GM19099 (cell line): ENCODE data around the gene TMEM125.

Source experiments
- POLR2A ChIP-seq: IDR thresholded peaks from 3 replicates; pipeline ENCODE4 v1.6.1; 2011; ENCODE audit warnings: low read depth; ENCODE audit not compliant: insufficient read length; ENCODE audit errors: extremely low read depth

The TMEM125 gene

DNA sequence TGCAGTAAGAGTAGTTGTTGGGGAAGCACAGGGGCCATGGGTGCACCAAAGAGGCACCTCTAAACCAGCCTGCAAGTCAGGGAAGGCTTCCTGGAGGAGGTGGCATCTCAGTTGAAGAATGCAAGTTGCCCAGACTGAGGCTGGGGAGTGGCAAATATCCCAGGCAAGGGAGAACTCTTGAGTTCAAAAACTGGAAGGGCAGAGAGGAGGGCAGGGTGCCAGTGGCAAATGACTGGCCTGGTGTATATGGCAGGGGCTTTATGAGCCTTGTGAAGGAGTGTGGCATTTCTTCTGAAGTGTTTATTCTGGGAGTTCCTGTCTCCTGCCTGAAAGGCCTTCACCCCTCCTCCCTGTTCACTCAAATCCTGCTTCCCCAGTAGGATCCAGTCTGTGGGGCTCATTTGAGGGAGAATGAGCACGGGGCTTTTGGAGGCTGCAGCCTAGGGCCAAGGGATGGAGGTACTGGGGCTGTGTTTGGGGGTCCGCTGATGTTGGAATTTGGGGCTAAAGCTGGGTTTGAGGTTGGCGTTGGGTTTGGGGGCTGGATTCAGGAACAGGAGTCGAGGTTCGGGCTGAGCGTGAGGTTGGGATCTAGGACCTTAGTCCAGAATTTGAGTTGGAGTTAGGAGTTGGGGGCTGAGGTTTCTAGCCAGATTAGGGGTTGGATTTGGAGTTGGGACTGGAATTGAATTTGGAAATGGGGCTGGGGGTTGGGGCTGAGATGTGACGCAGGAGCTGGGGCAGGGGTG is at the start of gene TMEM125:
TSS of gene TMEM125 (plus strand) at position 357 of the 749 bp plus-strand sequence. CDS start 2,740 bp downstream, outside the sequence.
- TF ChIP-seq POLR2A: no peak

DNA sequence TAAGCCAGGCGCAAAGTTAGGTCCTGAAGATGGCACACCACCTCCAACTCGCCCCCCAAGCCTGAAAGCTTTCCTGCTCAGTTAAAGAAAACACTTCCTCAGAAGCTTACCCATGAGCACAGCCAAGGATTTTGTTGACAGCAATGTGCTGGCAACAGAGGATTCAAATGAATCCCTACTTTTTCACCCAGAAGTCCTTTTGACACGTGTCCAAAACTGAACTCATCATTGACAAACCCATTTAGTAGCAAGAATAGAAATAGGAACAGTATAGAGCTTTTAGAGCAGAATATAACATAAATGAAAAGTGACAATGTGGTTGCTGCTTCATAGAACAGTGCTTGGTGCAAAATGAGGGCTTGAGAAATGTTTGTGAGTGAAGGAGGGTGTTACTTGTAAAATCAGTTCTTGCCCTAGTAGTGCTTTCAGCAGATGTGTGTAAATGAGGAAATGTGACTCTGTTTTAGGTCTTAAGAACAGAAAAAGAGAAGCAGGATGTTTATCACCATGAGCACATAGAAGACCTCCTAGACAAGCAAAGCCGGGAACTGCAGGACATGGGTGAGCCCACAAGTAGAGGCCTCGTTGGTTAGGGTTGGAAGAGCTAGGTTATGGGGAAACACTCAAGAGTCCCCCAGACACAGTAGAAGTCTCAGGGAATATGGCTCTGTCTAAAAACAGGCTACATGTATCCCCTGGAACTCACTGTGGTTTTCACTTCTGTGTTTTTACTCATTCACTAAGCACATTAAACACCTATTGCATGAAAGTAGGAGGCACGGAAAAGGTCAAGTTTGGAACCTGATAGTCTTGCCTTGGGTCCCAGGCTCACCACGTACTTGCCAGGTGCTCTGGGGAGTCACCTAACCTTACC is 48.6 kb upstream of the TMEM125 start:
- no peak for TF ChIP-seq POLR2A

DNA sequence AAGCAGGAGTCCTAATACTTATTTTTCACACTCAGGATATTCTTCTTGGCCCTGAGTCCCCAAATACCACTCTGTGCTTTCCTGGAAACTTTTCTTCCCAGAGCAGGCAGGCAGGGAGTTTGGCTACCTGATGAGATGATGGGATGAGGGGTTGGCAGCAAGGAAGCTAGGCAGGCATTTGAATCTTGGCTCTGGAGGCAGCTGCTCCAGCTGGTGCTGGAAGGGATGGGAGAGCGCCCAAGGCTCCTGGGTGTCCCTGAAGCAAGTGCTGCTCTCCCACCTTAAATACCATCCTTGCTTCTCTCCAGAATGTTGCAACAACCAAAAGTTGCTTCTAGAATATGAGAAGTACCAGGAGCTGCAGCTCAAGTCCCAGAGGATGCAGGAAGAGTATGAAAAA is 48.0 kb upstream of the TMEM125 start:
- TF ChIP-seq POLR2A: no peak

DNA sequence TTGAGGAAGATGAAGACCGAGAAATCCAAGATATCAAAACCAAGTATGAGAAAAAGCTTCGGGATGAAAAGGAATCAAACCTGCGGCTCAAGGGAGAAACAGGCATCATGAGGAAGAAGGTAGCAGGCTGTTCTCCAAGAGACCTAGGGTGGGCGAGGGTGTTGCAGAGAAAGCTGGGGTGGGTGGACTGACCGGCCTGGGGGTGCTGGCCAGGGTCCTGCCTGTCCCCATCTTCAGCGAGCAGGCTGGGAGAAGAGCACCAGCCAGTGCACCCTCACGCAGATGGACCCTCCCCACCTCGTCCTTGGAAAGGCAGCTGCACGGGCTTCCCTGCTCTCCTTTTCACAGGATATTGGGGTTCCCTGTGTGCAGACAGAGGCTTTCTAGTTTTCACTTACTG is 46.9 kb upstream of the TMEM125 start:
- no peak for TF ChIP-seq POLR2A

DNA sequence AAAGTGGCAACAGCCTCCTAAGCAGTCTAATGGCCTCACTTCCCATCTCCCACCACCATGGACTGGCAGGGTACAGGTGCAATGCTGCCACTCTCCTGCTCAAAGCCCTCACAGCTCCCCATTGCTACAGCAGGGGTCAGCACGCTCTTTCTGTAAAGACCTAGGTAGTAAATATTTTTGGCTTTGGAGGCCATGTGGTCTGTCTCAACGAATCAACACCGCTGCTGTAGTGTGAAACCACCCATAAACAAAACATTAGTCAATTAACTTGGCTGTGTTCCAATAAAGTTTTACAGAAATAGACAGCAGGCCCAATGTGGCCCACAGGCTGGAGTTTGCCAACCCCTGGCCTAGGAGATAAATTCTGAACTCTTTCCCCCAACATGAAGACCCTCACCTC is 44.6 kb upstream of the TMEM125 start:
- TF ChIP-seq POLR2A: no peak

DNA sequence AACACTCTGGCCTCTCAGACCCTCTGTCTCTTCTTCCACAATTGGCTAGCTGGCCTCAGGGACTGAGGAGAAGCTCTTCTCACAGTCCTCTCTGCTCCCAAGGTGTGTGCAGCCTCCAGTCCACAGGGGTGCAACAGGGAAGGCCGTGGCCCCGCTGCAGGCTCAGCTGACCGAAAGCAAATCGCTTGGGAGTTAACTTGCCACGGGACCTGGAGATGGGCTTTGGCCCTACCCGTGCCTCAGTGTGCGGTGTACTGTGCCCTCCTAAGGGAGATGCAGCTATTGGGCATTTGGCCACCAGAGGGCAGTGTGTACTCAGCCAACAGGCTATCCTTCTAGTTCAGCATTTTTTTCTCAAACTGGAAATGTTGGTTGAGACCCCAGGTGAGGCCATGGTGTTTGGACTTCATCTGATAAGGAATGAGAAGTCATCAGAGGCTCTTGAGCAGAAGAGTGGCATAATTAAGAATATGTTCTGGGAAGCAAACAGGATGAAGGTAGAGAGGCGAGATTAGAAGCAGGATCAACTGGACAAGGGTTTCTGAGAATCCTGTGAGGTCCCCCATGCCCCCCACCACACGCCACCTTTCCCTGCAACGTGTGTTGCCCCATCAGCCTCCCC is 42.5 kb upstream of the TMEM125 start:
- TF ChIP-seq POLR2A: no peak

DNA sequence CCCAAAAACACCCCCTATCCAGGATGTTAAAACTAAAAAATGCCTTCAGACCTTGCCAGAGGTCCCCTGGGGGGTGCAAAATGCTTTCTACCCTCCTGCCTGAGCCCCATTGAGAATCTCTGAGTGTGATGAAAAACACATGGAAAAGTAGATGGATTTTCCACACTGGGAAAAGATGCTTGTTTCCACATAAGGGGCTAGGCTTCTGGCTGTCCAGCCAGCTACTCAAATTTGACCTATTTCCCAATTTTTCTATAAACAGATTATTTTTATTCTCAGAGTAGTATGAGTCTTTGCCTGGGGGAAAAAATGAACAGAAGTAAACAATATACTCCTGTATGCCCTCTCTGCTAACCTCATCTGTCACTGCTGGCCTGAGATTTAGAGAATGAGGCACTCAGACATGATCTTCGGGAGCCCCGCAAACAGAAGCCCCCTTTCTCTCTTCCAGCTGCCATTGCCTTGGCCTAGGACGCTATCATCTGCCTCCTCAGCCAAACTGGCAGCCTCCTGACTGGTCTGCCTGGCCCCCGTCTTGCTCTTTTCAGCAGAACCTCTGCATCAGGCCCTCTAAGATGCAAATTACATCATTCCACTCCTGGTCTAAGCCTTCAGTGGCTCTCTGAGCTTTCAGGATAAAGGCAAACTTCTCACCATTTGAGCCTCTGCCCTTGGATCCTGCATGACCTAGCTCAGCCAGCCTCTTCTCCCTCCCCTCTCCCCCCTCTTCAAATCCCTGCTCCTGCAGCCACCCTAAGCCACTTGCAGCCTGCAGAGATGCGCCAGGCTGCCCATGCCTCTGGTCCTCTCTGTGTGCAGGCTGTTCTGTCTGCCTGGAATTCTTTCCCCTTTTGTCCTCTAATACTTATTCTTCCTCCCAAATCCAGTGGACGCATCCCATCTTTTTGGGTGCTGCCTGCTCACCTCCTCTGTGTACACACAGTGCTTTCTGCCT is 39.7 kb upstream of the TMEM125 start:
- no peak for TF ChIP-seq POLR2A

DNA sequence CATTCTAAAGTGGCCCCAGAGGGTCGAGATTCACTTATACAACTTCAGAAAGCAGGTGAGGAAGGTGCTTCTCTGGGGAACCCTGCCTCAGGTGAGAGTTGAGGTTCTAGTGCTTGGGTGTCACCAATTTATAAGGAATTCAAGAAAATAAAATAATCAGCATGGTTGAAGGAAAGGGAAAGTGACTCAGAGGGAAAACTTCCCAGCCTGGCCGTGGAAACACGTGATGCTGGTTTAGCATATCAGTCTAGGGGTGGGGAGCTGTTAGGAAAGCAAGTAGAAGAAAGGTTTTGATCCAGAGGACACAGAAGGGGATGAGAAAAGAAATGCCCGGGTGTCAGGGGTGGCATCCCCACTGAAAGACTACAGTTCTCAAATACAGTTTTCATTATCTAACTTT is 37.7 kb upstream of the TMEM125 start:
- no peak for TF ChIP-seq POLR2A

DNA sequence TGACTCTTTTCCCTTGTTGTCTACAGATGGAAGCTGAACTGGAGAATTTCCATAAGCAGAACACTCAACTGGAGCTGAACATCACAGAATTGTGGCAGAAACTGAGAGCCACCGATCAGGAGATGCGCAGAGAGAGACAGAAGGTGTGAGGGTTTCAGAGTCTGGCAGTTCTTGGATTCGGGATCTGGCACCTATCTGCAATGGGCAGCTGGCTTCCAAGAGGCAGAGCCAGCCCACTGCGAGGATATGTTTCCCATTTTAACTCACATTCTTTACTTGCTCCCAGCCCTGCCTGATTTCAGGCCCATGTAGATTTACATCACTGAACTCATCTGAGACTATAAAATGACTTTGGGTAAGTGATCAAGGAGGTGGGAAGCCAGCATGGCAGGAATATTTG is 37.3 kb upstream of the TMEM125 start:
- no peak for TF ChIP-seq POLR2A

DNA sequence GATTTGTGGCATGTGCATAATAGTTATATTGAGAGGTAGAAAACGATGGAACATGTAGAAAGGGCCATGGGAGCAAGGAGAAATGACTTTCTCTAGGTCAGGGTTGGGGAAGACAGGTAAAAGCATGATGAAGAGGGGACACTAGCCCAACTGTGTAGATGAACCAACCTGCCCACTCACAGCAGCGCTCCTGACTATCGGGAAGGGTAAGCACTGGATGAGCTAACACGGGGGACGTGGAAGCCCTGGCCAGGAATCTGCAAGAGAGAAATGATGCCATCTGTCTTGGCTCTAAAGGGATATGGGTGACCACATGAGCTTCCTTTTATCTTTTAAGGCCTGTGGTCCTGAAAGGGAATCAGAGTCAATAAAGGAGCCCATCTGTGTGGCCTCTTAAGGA is 36.2 kb upstream of the TMEM125 start:
- no peak for TF ChIP-seq POLR2A

DNA sequence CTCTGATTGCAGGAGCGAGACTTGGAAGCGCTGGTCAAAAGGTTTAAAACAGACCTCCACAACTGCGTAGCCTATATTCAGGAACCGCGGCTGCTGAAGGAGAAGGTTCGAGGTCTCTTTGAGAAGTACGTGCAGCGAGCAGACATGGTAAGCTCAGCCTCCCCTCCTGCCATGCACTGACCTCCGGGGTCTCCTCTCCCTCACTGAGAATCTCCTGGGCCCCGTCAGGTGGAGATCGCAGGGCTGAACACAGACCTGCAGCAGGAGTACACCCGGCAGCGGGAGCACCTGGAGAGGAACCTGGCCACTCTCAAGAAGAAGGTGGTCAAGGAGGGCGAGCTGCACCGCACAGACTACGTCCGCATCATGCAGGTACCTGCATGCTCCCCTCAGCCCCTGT is 35.5 kb upstream of the TMEM125 start:
- no peak for TF ChIP-seq POLR2A

DNA sequence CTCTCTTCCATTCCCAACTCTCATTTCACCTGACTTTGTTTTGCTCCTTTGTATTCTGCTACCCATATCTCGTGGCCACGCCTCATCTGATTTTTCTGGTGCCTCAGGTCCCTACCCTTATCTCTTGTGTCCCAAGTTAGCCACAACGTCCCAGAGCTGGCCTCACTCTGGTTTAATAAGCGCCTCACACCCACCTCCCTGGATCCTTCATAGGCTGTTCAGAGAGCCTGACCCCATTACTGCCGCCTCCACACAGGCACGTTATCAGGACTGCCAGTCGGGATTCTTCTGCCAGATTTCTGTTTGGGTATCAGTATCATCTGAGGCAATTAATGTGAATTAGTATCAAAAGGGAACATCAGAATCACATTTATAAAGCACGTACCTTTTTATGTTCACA is 34.7 kb upstream of the TMEM125 start:
- TF ChIP-seq POLR2A: no peak

DNA sequence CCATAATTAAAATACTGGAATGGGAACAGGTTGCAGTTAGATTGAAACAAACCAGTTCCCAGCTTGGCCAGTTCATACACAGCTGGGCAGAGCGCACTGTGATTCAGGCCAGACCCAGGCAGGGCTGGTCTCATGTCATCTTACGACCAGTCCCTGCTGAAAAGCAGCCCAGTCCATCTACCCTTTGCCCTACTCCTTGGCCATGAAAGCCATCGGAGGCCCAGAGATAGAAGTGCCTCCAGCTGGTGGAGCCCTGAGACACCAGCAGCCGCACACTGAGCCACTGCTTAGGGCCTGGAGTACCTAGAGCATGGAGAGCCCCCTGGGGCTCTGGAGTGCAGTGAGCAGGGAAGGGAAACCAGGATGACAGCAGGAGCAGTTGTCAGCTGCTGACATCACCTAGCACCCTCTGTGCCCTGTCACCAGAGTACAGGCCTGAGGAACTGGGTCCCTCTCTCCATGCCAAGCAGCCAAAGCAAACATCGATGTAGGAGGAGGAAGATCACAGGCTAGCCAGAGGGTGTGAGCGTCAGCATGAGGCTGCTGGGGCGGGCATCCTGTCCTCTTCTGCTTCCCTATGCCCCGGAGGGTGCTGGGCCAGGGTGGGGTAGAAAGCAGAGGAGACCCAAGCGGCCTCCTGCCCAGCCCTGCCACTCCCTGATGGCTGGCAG is 34.2 kb upstream of the TMEM125 start:
- TF ChIP-seq POLR2A: no peak

DNA sequence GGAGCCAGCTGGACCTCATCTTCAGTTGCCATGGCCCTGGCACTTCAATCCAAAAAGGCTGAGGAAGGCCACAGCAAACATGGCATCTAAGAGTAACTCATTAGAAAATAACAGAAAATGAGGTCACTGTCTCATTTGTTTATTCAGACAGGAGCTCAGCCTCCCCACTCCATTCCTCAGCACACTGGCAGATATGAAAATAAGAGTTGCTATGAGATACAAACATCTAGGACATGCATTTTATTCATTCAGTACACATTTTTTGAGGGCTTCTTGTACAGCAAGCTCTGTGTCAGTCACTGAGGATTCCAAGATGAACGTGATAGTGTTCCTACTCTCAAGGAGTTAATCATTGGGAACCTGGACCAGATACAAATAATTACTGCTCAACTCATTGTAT is 32.7 kb upstream of the TMEM125 start:
- no peak for TF ChIP-seq POLR2A

DNA sequence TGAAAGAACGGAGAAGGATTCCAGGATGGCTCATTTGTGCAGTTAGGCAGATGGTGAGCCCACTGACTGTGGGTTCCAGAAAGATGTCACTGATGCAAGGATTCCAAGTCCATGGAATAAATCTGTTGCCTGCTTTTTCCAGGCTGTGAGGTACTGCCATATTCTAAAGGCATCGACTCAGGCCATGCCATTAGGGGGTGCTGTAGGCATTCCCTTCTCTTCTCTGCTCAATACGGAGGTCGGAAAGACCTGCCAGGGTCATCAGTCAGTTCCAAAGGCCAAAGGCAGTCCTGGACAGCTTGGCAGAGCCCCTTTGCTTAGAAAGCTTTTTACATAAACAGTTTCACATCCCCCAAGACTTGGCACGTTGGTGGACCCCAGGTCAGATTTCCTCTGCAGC is 31.7 kb upstream of the TMEM125 start:
- no peak for TF ChIP-seq POLR2A

DNA sequence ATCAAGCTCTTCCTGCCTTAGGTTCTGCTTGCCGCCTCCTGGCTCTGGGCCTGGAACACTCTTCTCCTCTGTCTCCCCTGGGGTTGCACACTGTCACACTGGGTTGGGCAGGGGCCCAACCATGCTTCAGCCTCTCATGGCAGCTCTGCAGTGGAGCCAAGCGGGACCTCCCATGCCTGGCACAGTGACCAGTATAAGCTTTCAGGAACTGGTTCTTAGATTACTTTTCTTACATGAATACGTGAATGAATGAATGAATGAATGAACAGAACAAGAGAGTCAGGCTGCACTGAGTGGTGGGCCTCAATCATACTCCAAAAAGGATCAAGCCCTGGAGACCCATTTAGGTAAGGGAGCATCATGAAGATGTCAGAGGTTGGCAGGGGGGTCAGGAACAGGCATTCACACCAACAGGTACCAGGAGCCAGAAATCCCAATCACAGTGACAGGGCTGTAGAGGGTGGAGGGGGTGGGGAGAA is 30.8 kb upstream of the TMEM125 start:
- no peak for TF ChIP-seq POLR2A
